ENCODE results near the gene ODF2.

Gene ODF2

GRCh38 chr9:128523199-128523925 lies 67.6 kb downstream of the ODF2 start:
- in situ Hi-C loops (cut with MboI; ENCODE audit: low sequenced_read_pairs) = no loop called here

- in situ Hi-C loops (cut with MboI; ENCODE audit: low sequenced_read_pairs) = no loop called here
Observed at GRCh38 chr9:128526720-128527119, 70.9 kb downstream of the ODF2 start.

GRCh38 chr9:128528445-128529160 lies 72.8 kb downstream of the ODF2 start:
- in situ Hi-C loops (cut with MboI; ENCODE audit: low sequenced_read_pairs) = no loop called here

GRCh38 chr9:128529191-128529590 lies 73.4 kb downstream of the ODF2 start:
- in situ Hi-C loops (cut with MboI; ENCODE audit: low sequenced_read_pairs) = no loop called here

- in situ Hi-C loops (cut with MboI; ENCODE audit: low sequenced_read_pairs) = no loop called here
Observed at GRCh38 chr9:128532581-128532980, 76.8 kb downstream of the ODF2 start.

- in situ Hi-C loops (cut with MboI; ENCODE audit: low sequenced_read_pairs) = no loop called here
Observed at GRCh38 chr9:128540634-128541360, 85.0 kb downstream of the ODF2 start.

- in situ Hi-C loops (cut with MboI; ENCODE audit: low sequenced_read_pairs) = no loop called here
Observed at GRCh38 chr9:128546504-128546903, 90.7 kb downstream of the ODF2 start.

GRCh38 chr9:128548876-128549275 lies 93.1 kb downstream of the ODF2 start:
- in situ Hi-C loops (cut with MboI; ENCODE audit: low sequenced_read_pairs) = no loop called here

GRCh38 chr9:128550226-128550625 lies 94.4 kb downstream of the ODF2 start:
- in situ Hi-C loops (cut with MboI; ENCODE audit: low sequenced_read_pairs) = no loop called here
